Mucosa of descending colon (tissue), 3 donors: ENCODE measurements around the gene KANSL2. TPM values are rescaled to one million over a fixed set of nuclear protein-coding genes. Genes with fewer than 3 reads are reported as not detected.
"Not testable (repeated sequence)": the region's sequence is repeated elsewhere in the genome, so short reads cannot be mapped to it uniquely, and the experiment has no call there.

Experiments
- ATAC-seq: fragments of 200-7000 bp; cut with Tn5 transposase; one replicate; pipeline ENCODE4 v1.9.1; 2020; ENCODE audit warnings: mild to moderate bottlenecking, moderate library complexity
- DNase-seq, 3 donors: peaks; one replicate each; pipeline ENCODE4 v3.0.0-alpha.2; 2020
- H3K36me3 ChIP-seq: fragments of 200-600 bp; one replicate; pipeline ENCODE4 v1.8.0; 2021; ENCODE audit warnings: low read depth, mild to moderate bottlenecking
- H3K4me1 ChIP-seq: fragments of 200-600 bp; one replicate; pipeline ENCODE4 v1.8.0; 2021; ENCODE audit warnings: low read depth, mild to moderate bottlenecking
- H3K4me3 ChIP-seq: fragments of 200-600 bp; one replicate; pipeline ENCODE4 v1.8.0; 2021; ENCODE audit warnings: mild to moderate bottlenecking
- H3K9me3 ChIP-seq: fragments of 200-600 bp; one replicate; pipeline ENCODE4 v1.8.0; 2021; ENCODE audit warnings: mild to moderate bottlenecking
- CTCF ChIP-seq: fragments of 200-600 bp; IDR thresholded peaks from one replicate; pipeline ENCODE4 v1.8.0; 2022; ENCODE audit warnings: antibody characterized with exemption, mild to moderate bottlenecking
- intact Hi-C, 2 donors: fragments of 100-400 bp; cut with DNase I in 1 of 2; cut with micrococcal nuclease in 1 of 2; formaldehyde crosslinking; loops; one replicate each; pipeline versions ENCODE4 v1.11.0 to v1.11.1; 2022; cut with DNase I, micrococcal nuclease
- total RNA-seq, 3 donors: library from RNA; stranded (reverse); fragmentation: NEBNext Ultra II Directional in 2 of 3; extraction: Animal tissue kit (Norgen Biotek cat#: 25700) in 2 of 3; gene quantifications; one replicate each; pipeline versions ENCODE4 v1.2.1 to v1.2.4, GENCODE V29; 2021 to 2023
- donor health status: DM: no; HTN: no; CAD: no; lungs with moderate emphysema.
- donor health status: DM: no; HTN: no; CAD: no.
- donor health status: DM: no; HTN: yes; CAD: no.

KANSL2 gene
- total RNA-seq, 3 donors from 2014 or later = 18.3 to 25.8 (median 22.6) TPM

DNA sequence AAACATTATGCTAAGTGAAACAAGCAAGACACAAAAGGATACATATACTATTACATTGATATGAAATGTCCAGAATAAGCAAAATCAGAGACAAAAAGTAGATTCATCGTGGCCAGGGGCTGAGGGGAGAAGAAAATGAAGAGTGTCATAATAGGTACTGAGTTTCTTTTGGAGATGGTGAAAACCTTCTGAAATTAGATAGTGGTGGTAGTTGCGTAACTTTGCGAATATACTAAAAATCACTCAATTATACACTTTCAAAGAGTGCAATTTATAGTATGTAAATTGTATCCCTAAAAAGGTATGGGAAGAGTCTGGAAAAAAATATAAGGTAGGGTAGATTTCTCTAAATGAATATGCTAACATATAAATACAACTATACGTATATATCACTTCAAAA, 22.2 kb downstream of the KANSL2 start:
- no peak overlapping the region for H3K4me3 ChIP-seq
- intact Hi-C loops = no loop called here
- DNase-seq (no peak), ATAC-seq (no peak)
- H3K4me1 ChIP-seq = no peaks in the 10 kb centered on the region
- peaks cover 7% of the 10 kb centered on the region for H3K36me3 ChIP-seq
- no peaks in the 10 kb centered on the region for H3K9me3 ChIP-seq
- TF ChIP-seq CTCF = no peak

GRCh38 chr12:48651681-48652080, 30.4 kb downstream of the KANSL2 start:
- DNase-seq = no peak
- no peak for ATAC-seq
- Histone ChIP-seq H3K9me3 (no peaks in the 10 kb centered on the region), H3K4me3 (no peak overlapping the region), H3K36me3 (peaks cover 4% of the 10 kb centered on the region), H3K4me1 (no peaks in the 10 kb centered on the region)
- no peak for TF ChIP-seq CTCF
- intact Hi-C loops = no loop called here

- DNase-seq, H3K4me1 ChIP-seq, H3K4me3 ChIP-seq, ATAC-seq, H3K9me3 ChIP-seq, H3K36me3 ChIP-seq, intact Hi-C loops: not testable (repeated sequence)
Observed at GRCh38 chr12:48645354-48645753, 36.7 kb downstream of the KANSL2 start.

DNA sequence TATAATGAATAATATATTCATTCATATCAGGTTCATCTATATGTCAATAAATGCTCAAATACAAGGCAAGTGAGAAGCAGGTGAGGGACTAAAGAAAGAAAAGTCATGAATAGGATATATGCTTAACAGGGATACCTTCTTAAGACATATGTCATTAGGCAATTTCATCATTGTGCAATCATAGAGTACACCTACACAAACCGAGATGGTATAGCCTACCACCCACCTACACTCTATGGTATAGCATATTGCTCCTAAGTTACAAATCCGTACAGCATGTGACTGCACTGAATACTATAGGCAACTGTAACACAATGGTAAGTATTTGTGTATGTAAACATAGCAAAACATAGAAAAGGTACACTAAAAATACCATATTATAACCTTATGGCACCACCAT, 39.0 kb downstream of the KANSL2 start:
- Histone ChIP-seq H3K9me3 (no peaks in the 10 kb centered on the region), H3K36me3 (no peaks in the 10 kb centered on the region), H3K4me3 (no peak overlapping the region), H3K4me1 (no peaks in the 10 kb centered on the region)
- DNase-seq = no peak
- TF ChIP-seq CTCF = no peak
- ATAC-seq = no peak
- intact Hi-C loops = no loop called here

- intact Hi-C loops, ATAC-seq, DNase-seq, H3K36me3 ChIP-seq, H3K4me1 ChIP-seq, H3K4me3 ChIP-seq, H3K9me3 ChIP-seq: not testable (repeated sequence)
Observed at GRCh38 chr12:48641752-48642555, 40.1 kb downstream of the KANSL2 start.

GRCh38 chr12:48640854-48641253, 41.2 kb downstream of the KANSL2 start:
- intact Hi-C loops = no loop called here
- H3K4me3 ChIP-seq = no peak overlapping the region
- no peak for DNase-seq

More at GRCh38 chr12:48640854-48641253, 41.2 kb downstream of the KANSL2 start:
- Histone ChIP-seq H3K4me1 (no peaks in the 10 kb centered on the region), H3K9me3 (no peaks in the 10 kb centered on the region), H3K36me3 (no peaks in the 10 kb centered on the region)
- ATAC-seq = no peak
- no peak for TF ChIP-seq CTCF
